KMS-11 (cell line): Measurements from ENCODE around the gene SLAMF9.

Experiments
- H2AFZ ChIP-seq: fragments of 200-600 bp; sonication (generic); 2 replicates; pipeline ENCODE4 v1.6.1; 2016; ENCODE audit warnings: antibody characterized with exemption, mixed run types, low read depth
- H3K27ac ChIP-seq: fragments of 200-600 bp; sonication (generic); 2 replicates; pipeline ENCODE4 v1.6.1; 2016; ENCODE audit warnings: mild to moderate bottlenecking, mixed run types
- H3K27me3 ChIP-seq: fragments of 200-600 bp; sonication (generic); 2 replicates; pipeline ENCODE4 v1.6.1; 2017; ENCODE audit warnings: mild to moderate bottlenecking, low read depth, mixed run types, moderate library complexity; ENCODE audit not compliant: insufficient read depth
- H3K36me3 ChIP-seq: fragments of 200-600 bp; sonication (generic); 2 replicates; pipeline ENCODE4 v1.6.1; 2017; ENCODE audit warnings: mild to moderate bottlenecking, mixed run types; ENCODE audit not compliant: insufficient read depth
- H3K4me1 ChIP-seq: fragments of 200-600 bp; sonication (generic); 2 replicates; pipeline ENCODE4 v1.6.1; 2016; ENCODE audit warnings: mild to moderate bottlenecking, low read depth, mixed run types; ENCODE audit not compliant: poor library complexity, severe bottlenecking
- H3K4me2 ChIP-seq: fragments of 200-600 bp; sonication (generic); 2 replicates; pipeline ENCODE4 v1.7.0; 2016; ENCODE audit warnings: mild to moderate bottlenecking, mixed run types
- H3K4me3 ChIP-seq: fragments of 200-600 bp; sonication (generic); IDR thresholded peaks from 2 replicates; pipeline ENCODE4 v1.6.1; 2017; ENCODE audit warnings: low read depth, low read length, mixed read lengths; ENCODE audit not compliant: insufficient read depth
- H3K79me2 ChIP-seq: fragments of 200-600 bp; sonication (generic); 2 replicates; pipeline ENCODE4 v1.6.1; 2016; ENCODE audit warnings: low read depth, mixed run types; ENCODE audit not compliant: insufficient read depth
- H3K9ac ChIP-seq: fragments of 200-600 bp; sonication (generic); 2 replicates; pipeline ENCODE4 v1.6.1; 2016; ENCODE audit warnings: mild to moderate bottlenecking, mixed run types
- H4K20me1 ChIP-seq: fragments of 200-600 bp; sonication (generic); 2 replicates; pipeline ENCODE4 v1.6.1; 2016; ENCODE audit warnings: mild to moderate bottlenecking, mixed run types; ENCODE audit not compliant: insufficient read depth
- TF ChIP-seq, protein P1 (sequence below): fragments of 200-600 bp; sonication (generic); conservative IDR thresholded peaks from 2 replicates; pipeline ENCODE4 v1.6.1; 2017; ENCODE audit warnings: low read depth, mild to moderate bottlenecking, antibody characterized with exemption, low read length, moderate library complexity, mixed read lengths

The SLAMF9 gene

DNA sequence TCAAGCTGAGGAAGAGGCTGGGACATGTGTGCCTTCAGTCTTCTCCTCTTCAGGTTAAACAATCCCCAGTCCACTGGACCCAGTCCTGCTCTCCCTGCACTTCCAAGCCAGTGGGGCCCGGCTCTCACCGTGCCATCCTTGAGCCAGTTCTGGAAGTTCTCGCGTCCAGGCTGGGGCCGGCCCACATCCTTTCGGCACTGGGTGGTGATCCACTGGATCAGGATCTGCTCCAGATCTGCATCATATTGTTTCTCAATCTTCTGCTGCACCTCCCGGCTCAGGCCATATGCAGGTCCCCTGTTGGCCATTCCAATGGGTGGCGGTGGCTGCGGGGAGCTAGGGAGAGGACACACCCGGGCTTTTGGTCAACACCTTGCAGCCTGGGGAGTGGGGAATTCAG, 33.8 kb downstream of the SLAMF9 start:
- H3K4me2 ChIP-seq, result peak overlapping the region; percentile 92; the same call in 1 of the 2 replicates
- H3K4me1 ChIP-seq, result peaks cover 68% of the 10 kb centered on the region
- H2AFZ ChIP-seq, result no peak overlapping the region
- peaks cover 53% of the 10 kb centered on the region for H4K20me1 ChIP-seq
- TF ChIP-seq, protein P1, sequence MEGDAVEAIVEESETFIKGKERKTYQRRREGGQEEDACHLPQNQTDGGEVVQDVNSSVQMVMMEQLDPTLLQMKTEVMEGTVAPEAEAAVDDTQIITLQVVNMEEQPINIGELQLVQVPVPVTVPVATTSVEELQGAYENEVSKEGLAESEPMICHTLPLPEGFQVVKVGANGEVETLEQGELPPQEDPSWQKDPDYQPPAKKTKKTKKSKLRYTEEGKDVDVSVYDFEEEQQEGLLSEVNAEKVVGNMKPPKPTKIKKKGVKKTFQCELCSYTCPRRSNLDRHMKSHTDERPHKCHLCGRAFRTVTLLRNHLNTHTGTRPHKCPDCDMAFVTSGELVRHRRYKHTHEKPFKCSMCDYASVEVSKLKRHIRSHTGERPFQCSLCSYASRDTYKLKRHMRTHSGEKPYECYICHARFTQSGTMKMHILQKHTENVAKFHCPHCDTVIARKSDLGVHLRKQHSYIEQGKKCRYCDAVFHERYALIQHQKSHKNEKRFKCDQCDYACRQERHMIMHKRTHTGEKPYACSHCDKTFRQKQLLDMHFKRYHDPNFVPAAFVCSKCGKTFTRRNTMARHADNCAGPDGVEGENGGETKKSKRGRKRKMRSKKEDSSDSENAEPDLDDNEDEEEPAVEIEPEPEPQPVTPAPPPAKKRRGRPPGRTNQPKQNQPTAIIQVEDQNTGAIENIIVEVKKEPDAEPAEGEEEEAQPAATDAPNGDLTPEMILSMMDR, result no peak
- no peak overlapping the region for H3K9ac ChIP-seq
- H3K27ac ChIP-seq, result peak overlapping the region; percentile 8; the same call in 1 of the 2 replicates
- no peaks in the 10 kb centered on the region for H3K27me3 ChIP-seq
- peaks cover 21% of the 10 kb centered on the region; the same call in 1 of the 2 replicates for H3K36me3 ChIP-seq
- no peak overlapping the region for H3K4me3 ChIP-seq
- peaks cover 64% of the 10 kb centered on the region for H3K79me2 ChIP-seq

DNA sequence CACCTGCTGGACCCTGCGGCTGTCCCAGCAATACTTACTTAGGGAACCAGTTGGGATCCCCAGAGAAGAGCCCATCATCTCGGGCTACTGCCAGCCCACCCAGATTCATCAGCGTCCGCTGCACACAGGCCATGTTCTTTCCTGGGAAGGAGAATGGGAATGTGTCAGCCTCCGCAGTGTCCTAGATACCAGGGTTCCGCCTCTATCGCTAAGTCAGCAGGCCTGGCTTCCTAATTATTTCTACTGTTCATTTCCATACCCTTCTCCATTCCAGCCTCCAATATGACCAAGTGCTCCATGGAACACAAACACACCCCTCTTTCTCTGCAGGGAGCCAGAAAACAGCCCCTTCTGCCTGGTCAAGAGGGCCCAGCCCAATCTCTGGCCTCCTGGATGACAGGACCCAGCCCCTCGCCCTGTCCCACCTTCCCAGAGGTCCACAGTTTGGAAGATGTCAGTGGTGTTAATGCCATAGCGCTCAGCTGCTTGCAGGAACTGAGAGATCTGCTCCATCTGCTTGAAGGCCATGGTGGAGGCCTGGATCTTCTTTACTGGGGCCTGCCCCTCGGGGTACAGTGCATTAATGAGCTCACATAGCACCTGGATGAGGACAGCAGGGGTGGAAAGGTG, 34.7 kb downstream of the SLAMF9 start:
- Histone ChIP-seq H4K20me1 (peaks cover 53% of the 10 kb centered on the region), H3K4me2 (peak overlapping the region; percentile 92)

DNA sequence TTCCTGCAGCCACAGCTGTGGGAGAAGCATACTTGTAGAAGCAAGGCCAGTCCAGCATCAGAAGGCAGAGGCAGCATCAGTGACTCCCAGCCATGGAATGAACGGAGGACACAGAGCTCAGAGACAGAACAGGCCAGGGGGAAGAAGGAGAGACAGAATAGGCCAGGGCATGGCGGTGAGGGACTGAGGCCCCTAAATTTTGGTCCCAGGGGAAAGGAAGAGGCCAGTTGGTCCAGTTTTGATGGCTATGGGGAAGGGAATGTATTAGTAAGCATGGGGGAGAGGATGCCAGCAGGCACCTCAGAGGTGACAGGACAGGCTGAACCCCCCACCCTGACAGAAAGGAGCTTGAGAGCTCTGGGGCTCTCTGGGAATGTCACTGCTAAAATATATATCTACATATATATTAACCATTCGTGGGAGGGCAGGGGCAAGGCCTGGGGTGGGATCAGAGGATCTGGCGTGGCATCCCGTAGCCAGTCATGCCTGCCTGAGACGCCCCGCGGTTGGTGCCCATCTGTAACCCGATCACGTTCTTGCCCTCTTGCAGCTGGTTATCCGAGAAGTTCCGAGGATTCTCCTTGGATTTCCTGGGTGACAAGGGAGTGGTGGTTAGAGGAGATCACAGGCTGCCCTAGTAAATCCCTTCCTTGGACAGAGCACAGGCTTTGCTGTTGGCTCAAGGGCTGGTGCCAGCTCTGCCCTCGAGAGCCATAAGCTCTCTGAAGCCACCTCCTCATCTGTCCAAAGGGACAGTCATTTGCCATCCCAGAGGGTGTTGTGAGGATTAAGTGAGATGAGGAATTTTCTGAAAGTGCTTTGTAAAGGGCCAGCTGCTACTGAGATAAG, 35.5 kb downstream of the SLAMF9 start:
- Histone ChIP-seq H3K27me3 (no peaks in the 10 kb centered on the region), H3K27ac (peak overlapping the region; percentile 36; the same call in 1 of the 2 replicates), H4K20me1 (peaks cover 48% of the 10 kb centered on the region), H3K36me3 (peaks cover 21% of the 10 kb centered on the region; the same call in 1 of the 2 replicates), H2AFZ (no peak overlapping the region), H3K9ac (no peak overlapping the region), H3K4me3 (no peak overlapping the region), H3K79me2 (peaks cover 48% of the 10 kb centered on the region), H3K4me2 (peak overlapping the region; percentile 92), H3K4me1 (peaks cover 63% of the 10 kb centered on the region)
- TF ChIP-seq, protein P1, result no peak

More for the DNA sequence above, 34.7 kb downstream of the SLAMF9 start:
- no peak overlapping the region for H3K4me3 ChIP-seq
- H2AFZ ChIP-seq, result no peak overlapping the region
- peaks cover 56% of the 10 kb centered on the region for H3K79me2 ChIP-seq
- no peak overlapping the region for H3K9ac ChIP-seq
- H3K4me1 ChIP-seq, result peaks cover 68% of the 10 kb centered on the region
- H3K27me3 ChIP-seq, result no peaks in the 10 kb centered on the region
- peak overlapping the region; percentile 36; the same call in 1 of the 2 replicates for H3K27ac ChIP-seq
- TF ChIP-seq, protein P1, result no peak
- H3K36me3 ChIP-seq, result peaks cover 21% of the 10 kb centered on the region; the same call in 1 of the 2 replicates

DNA sequence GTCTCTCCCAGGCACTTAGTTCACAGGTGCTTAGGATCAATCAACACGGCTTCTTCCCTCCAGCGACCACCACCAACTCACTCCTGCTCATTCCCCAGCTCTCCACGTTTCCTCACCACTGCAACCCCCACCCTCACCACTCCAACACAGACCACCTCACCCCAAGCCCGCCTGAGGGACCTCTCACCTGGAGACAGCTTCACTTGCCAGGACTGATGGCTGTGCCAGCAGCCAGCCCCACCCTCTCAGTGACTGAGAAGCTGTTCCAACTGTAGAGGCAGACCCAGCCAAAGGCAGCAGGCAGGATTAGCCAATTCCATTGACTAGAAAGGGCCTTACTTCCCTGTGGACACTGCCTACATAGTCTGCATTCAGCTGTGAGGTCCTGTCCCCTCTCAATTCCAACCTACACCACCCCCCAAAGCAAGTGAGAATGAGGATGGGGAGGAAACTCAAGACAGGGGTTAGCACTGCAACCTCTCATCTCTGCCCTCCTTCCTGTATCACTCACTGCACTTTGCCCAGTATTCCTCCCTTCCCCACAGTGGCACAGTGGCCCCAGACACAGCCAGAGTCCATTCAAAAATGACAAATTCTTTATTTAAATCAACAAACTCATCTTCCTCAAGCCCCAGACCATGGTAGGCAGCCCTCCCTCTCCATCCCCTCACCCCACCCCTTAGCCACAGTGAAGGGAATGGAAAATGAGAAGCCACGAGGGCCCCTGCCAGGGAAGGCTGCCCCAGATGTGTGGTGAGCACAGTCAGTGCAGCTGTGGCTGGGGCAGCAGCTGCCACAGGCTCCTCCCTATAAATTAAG, 36.3 kb downstream of the SLAMF9 start:
- Histone ChIP-seq H3K4me1 (peaks cover 61% of the 10 kb centered on the region), H3K79me2 (peaks cover 40% of the 10 kb centered on the region), H3K4me2 (peak overlapping the region; percentile 92; the same call in 1 of the 2 replicates), H3K27me3 (no peaks in the 10 kb centered on the region), H3K4me3 (no peak overlapping the region), H3K9ac (no peak overlapping the region), H4K20me1 (peaks cover 40% of the 10 kb centered on the region), H3K36me3 (peaks cover 21% of the 10 kb centered on the region; the same call in 1 of the 2 replicates), H2AFZ (no peak overlapping the region), H3K27ac (peak overlapping the region; percentile 36)
- TF ChIP-seq, protein P1, result no peak; the same call in 1 of the 2 replicates
